Measurements from ENCODE around the gene KIF12.

The KIF12 gene

DNA sequence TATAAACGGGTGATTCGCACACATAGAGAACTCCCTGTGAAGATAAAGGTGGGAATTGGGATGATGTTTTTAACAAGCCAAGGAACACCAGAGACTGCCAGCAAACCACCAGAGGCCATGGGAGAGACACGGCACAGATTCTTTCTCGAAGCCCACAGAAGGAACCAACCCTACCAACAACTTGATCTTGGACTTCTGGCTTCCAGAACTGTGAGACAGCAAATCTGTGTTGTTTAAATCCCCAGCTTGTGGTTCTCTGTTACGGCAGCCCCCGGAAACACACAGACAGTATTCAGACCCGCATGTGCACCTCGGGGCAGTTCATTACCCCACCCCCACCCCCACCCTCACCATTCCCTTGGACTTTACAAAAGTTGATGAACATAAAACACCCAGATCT is 33.8 kb downstream of the KIF12 start:
- DNase-seq (ENCODE audit: low spot score): no peak

- DNase-seq (ENCODE audit: low spot score): no peak
Observed at GRCh38 chr9:114061830-114062474, 37.1 kb downstream of the KIF12 start.

DNA sequence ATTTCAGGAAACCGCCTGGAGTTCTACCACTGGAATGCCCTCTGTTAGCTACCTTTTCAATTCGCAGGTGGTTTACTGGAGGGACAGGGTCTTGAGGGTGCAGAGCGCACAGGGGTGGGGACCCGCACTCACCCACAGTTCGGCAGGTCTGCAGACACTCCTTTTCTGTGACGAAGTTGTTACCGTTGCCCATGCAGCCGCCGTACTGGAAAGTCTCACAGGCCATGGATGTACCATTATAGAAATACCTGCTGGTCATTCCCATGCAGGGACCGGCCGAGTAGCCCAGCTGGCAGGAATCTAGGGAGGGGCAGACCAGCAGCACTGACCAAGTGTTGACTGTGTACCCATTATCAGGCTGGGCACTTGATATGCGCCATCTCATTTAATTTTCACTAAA is 37.8 kb downstream of the KIF12 start:
- DNase-seq (ENCODE audit: low spot score): no peak

DNA sequence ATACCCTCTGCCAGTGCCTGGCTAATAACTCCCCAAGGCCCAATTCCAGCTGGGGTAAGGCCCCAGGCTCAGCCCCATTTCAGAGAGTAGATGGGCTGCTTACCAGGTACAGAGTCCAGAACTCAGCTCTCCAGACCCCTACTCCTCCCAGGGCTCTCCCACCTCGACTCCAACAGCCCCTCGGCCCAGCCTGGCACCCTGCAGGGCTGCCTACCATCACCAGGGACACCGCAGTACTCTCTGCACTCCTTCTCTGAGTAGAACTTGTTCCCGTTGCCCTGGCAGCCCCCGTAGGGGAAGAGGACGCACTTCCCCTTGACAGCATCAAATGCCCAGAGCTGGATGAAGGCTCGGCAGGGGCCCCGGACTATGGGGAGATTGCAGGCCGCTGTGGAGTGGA is 38.4 kb downstream of the KIF12 start:
- DNase-seq (ENCODE audit: low spot score): no peak

DNA sequence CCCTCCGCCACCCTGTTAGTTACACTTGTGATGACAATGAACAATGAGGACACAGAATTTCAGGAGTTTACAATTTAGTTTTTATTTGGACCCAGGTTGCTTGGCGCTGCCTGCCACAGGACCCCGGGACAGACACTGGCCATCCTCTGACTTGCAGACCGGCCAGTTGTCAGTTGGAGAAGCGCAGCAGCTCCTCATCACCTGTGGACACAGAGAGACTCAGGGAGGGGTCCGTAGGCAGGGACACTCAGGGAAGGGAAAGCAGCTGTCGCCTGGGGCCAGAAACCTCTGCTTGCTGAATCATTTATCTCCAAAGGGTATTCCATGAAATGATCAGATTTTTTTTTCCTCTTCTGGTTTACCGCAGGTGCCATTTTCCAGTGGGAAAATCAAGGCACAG is 39.0 kb downstream of the KIF12 start:
- DNase-seq (ENCODE audit: low spot score): no peak

GRCh38 chr9:114059047-114059803 is 39.9 kb downstream of the KIF12 start:
- peak; percentile 43 for DNase-seq (ENCODE audit: low spot score)

GRCh38 chr9:114058688-114059046 is 40.4 kb downstream of the KIF12 start:
- DNase-seq (ENCODE audit: low spot score): peak; percentile 38

- DNase-seq (ENCODE audit: low spot score): peak; percentile 27
Observed at GRCh38 chr9:114057161-114057885, 41.8 kb downstream of the KIF12 start.

- DNase-seq (ENCODE audit: low spot score): peak; percentile 28
Observed at GRCh38 chr9:114056527-114056926, 42.6 kb downstream of the KIF12 start.

GRCh38 chr9:114055894-114056293 is 43.2 kb downstream of the KIF12 start:
- no peak for DNase-seq (ENCODE audit: low spot score)

- DNase-seq (ENCODE audit: low spot score): no peak
Observed at GRCh38 chr9:114055061-114055460, 44.0 kb downstream of the KIF12 start.

DNA sequence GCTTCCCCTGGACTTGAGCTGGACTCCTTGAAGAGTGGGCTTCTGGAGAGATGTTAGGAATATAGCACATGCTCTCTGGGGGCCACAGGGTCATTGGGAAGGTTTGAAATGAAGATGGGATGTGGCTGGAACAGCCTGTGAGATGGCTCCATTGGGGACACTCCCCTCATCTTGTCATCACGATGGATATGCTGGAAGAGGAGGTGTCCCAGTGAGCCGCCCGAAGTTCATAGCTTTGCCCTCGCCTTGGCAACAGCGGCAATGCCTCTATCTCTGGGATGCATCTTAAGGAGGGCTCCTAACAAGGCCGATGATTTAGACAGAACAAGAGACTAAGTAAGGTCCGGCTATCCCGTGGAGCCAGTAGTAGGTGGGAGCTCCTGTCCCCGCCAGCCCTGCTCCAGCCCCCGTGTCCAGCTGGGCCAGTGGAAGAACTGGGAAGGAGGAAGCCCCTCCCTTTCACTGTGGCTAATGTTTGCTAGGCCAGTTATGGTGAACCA is 44.9 kb downstream of the KIF12 start:
- no peak for DNase-seq (ENCODE audit: low spot score)

- DNase-seq (ENCODE audit: low spot score): no peak
Observed at GRCh38 chr9:114053246-114054005, 45.7 kb downstream of the KIF12 start.

GRCh38 chr9:114051706-114052105 is 47.4 kb downstream of the KIF12 start:
- DNase-seq (ENCODE audit: low spot score): no peak

GRCh38 chr9:114051281-114051680 is 47.8 kb downstream of the KIF12 start:
- DNase-seq (ENCODE audit: low spot score): no peak

GRCh38 chr9:114050646-114051045 is 48.4 kb downstream of the KIF12 start:
- no peak for DNase-seq (ENCODE audit: low spot score)

DNA sequence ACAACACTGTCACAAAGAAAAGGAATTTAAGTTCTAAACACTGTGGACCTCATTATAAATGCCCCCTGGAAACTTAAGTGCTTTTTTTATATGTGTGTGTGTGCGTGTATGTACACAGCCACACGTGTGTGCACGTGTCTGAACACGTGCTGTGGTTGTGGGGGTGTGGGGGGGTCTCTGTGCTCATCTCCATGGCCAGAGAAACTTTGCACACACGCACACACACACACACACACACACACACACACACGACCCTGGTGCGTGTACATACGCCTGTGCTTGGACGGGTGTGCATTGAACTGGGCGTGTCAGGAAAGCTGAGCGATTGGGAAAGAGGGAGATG is 48.9 kb downstream of the KIF12 start:
- DNase-seq (ENCODE audit: low spot score): no peak

- no peak for DNase-seq (ENCODE audit: low spot score)
Observed at GRCh38 chr9:114049441-114050225, 49.5 kb downstream of the KIF12 start.

DNA sequence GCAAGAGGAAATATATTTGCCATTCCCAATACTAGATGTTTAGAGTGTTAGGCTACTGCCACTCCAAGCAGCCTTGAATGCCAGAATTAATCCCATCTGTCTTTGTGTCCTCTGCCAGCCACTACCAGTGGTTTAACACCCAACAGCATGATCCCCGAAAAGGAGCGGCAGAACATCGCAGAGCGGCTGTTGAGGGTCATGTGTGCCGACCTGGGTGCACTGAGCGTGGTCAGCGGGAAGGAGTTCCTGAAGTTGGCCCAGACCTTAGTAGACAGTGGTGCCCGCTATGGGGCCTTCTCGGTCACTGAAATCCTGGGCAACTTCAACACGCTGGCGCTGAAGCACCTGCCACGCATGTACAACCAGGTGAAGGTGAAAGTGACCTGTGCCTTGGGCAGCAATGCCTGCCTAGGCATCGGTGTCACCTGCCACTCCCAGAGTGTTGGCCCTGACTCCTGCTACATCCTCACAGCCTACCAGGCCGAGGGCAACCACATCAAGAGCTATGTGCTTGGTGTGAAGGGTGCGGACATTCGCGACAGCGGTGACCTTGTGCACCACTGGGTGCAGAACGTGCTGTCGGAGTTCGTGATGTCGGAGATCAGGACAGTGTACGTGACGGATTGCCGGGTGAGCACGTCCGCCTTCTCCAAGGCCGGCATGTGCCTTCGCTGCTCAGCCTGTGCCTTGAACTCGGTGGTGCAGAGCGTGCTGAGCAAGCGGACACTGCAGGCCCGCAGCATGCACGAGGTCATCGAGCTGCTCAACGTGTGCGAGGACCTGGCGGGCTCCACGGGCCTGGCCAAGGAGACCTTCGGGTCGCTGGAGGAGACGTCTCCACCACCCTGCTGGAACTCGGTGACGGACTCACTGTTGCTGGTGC is 50.3 kb downstream of the KIF12 start:
- DNase-seq (ENCODE audit: low spot score): no peak

- peak; percentile 46 for DNase-seq (ENCODE audit: low spot score)
Observed at GRCh38 chr9:114047717-114048116, 51.4 kb downstream of the KIF12 start.

GRCh38 chr9:114046875-114047274 is 52.2 kb downstream of the KIF12 start:
- no peak for DNase-seq (ENCODE audit: low spot score)

Measured in ecto neural progenitor cell (in vitro differentiated cells).